22Rv1 (cell line): Measurements from ENCODE around the gene DENND1B.

Experiments
- ZFX ChIP-seq: fragments of 450-650 bp; IDR thresholded peaks from 2 replicates; pipeline ENCODE4 v1.6.1; 2017; ENCODE audit warnings: antibody characterized with exemption, borderline replicate concordance
- TF ChIP-seq, protein P1 (sequence below): fragments of 450-650 bp; IDR thresholded peaks from 2 replicates; pipeline ENCODE4 v1.5.1; 2017; ENCODE audit warnings: mild to moderate bottlenecking

DNA sequence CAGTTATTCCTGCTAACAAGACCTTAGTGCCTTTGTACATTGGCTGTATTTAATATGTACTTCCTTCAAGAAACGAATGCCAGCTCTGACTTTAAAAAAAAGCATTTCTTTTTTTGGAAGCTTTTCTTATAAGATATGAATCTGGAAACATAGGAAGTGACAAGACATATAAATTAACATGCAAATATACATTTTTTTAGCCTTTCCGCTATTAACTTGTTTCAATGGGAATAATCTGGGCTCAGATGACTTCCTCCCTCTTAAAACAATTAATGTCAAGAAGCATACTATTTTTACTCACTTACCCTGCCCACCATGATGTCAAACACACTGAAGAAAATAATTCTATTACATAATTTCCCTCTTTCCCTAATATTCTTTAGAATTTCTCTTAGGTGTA, 1.4 kb downstream of the DENND1B start:
- TF ChIP-seq, protein P1, sequence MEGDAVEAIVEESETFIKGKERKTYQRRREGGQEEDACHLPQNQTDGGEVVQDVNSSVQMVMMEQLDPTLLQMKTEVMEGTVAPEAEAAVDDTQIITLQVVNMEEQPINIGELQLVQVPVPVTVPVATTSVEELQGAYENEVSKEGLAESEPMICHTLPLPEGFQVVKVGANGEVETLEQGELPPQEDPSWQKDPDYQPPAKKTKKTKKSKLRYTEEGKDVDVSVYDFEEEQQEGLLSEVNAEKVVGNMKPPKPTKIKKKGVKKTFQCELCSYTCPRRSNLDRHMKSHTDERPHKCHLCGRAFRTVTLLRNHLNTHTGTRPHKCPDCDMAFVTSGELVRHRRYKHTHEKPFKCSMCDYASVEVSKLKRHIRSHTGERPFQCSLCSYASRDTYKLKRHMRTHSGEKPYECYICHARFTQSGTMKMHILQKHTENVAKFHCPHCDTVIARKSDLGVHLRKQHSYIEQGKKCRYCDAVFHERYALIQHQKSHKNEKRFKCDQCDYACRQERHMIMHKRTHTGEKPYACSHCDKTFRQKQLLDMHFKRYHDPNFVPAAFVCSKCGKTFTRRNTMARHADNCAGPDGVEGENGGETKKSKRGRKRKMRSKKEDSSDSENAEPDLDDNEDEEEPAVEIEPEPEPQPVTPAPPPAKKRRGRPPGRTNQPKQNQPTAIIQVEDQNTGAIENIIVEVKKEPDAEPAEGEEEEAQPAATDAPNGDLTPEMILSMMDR: no peak
- no peak for TF ChIP-seq ZFX
